ENCODE results near the gene BEND6. TPM values are rescaled to one million over a fixed set of nuclear protein-coding genes. Genes with fewer than 3 reads are reported as not detected.

The BEND6 gene
- total RNA-seq, 2 donors from 2014 or later: 0.26 TPM; not detected in 1

DNA sequence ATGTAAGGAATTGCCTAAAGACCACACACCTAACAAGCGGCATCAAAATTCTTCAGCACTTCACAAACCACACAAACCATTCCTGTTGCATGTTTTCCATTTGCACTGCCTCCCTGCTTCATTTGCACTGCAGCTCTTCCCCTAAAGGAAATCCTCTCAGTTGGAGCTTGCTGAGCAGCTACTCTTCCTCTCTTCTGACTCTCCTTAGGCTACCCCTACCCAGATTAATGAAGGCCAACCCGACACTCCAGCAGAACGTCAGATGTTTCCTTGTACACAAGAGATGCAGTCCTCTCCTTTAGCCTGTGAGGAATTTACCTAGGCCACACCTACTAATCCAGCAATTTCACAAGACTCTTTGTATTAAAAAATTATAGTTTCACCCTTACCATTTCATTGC, 8.1 kb downstream of the BEND6 start:
- H3K27ac ChIP-seq: no peak overlapping the region
- H3K27me3 ChIP-seq: no peaks in the 10 kb centered on the region
- 56 to 69% methylated on average over 3 of the region's 3 CpGs for WGBS, 2 donors
- no peaks in the 10 kb centered on the region for H3K4me1 ChIP-seq
- ATAC-seq: no peak
- H3K9me3 ChIP-seq: no peaks in the 10 kb centered on the region
- no peak overlapping the region for H3K4me3 ChIP-seq
- DNase-seq: no peak
- TF ChIP-seq, protein P1, sequence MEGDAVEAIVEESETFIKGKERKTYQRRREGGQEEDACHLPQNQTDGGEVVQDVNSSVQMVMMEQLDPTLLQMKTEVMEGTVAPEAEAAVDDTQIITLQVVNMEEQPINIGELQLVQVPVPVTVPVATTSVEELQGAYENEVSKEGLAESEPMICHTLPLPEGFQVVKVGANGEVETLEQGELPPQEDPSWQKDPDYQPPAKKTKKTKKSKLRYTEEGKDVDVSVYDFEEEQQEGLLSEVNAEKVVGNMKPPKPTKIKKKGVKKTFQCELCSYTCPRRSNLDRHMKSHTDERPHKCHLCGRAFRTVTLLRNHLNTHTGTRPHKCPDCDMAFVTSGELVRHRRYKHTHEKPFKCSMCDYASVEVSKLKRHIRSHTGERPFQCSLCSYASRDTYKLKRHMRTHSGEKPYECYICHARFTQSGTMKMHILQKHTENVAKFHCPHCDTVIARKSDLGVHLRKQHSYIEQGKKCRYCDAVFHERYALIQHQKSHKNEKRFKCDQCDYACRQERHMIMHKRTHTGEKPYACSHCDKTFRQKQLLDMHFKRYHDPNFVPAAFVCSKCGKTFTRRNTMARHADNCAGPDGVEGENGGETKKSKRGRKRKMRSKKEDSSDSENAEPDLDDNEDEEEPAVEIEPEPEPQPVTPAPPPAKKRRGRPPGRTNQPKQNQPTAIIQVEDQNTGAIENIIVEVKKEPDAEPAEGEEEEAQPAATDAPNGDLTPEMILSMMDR (IDR thresholded peaks at IDR 0.05): no peak
- no peak for TF ChIP-seq POLR2A (IDR thresholded peaks at IDR 0.05)
- intact Hi-C loops (cut with DNase I): no loop called here
- no peaks in the 10 kb centered on the region for H3K36me3 ChIP-seq (replicated peaks in 1 of 2; ENCODE audit: insufficient read depth in 1 of 2, low read depth in 2 of 2)

DNA sequence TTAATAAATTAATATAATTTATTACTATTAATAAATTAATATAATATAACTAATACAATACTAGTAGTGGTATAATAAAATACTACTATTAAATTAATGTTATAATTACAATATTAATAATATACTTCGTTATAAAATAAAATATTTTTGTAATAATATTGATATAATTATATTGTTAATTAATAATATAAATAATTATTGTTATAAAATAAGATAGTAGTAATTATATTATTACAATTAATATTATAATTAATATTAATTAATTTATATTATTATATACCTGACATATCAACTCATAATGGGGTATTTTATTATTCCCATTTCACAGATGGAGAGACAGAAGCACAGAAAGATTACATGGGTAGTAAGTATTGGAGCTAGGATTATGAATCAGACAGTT, 8.9 kb downstream of the BEND6 start:
- DNase-seq: no peak
- Histone ChIP-seq H3K27me3 (no peaks in the 10 kb centered on the region), H3K4me1 (no peaks in the 10 kb centered on the region), H3K9me3 (no peaks in the 10 kb centered on the region), H3K4me3 (no peak overlapping the region), H3K27ac (no peak overlapping the region), H3K36me3 (replicated peaks in 1 of 2; ENCODE audit: insufficient read depth in 1 of 2, low read depth in 2 of 2) (no peaks in the 10 kb centered on the region)
- ATAC-seq: no peak
- 65 to 69% methylated on average over 1 of the region's 1 CpG for WGBS, 2 donors
- no peak for TF ChIP-seq POLR2A (IDR thresholded peaks at IDR 0.05)
- TF ChIP-seq, protein P1 (IDR thresholded peaks at IDR 0.05): no peak
- intact Hi-C loops (cut with DNase I): no loop called here

DNA sequence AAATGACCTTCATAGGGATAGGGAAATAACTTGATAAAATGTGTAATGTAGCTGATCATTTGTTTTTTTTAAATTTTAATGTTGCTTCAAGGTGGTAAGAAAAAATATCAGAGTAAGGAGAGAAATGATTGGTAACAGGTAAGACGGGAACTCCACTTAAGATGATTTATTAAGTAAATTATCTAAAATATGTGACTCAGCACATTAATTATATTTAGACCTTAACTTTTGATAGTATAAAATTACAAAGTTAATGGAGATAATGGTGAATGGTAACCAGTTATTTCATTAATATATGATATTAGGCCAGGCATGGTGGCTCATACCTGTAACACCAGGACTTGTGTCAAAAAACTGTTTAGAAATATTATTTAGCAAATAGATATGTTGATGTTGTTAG, 10.2 kb downstream of the BEND6 start:
- intact Hi-C loops (cut with DNase I): no loop called here
- ATAC-seq (no peak), DNase-seq (no peak)
- 51 to 62% methylated on average over 1 of the region's 1 CpG for WGBS, 2 donors
- no peaks in the 10 kb centered on the region for H3K9me3 ChIP-seq
- no peaks in the 10 kb centered on the region for H3K27me3 ChIP-seq
- no peaks in the 10 kb centered on the region for H3K36me3 ChIP-seq (replicated peaks in 1 of 2; ENCODE audit: insufficient read depth in 1 of 2, low read depth in 2 of 2)
- no peak overlapping the region for H3K27ac ChIP-seq
- H3K4me1 ChIP-seq: no peaks in the 10 kb centered on the region
- TF ChIP-seq, protein P1 (IDR thresholded peaks at IDR 0.05): no peak
- TF ChIP-seq POLR2A (IDR thresholded peaks at IDR 0.05): no peak
- H3K4me3 ChIP-seq: no peak overlapping the region

DNA sequence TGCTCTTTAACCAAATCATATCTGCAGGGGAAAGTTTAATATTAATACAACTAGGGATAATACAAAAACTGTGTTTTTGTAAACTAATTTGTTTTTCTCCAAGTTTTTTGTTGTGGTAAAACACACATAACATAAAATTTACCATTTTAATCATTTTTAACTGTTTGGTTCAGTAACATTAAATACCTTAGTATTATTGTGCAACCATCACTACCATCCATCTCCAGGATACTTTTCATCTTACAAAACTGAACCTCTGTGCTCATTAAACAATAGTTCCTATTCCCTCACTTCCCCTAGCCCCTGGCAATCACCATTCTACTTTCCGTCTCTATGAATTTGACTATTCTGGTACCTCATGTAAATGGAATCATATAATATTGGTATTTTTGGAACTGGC, 15.9 kb downstream of the BEND6 start:
- H3K4me3 ChIP-seq: no peak overlapping the region
- H3K9me3 ChIP-seq: no peaks in the 10 kb centered on the region
- no peak for TF ChIP-seq POLR2A (IDR thresholded peaks at IDR 0.05)
- H3K27ac ChIP-seq: no peak overlapping the region
- H3K27me3 ChIP-seq: no peaks in the 10 kb centered on the region
- intact Hi-C loops (cut with DNase I): no loop called here
- WGBS, 2 donors: 83 to 84% methylated on average over 1 of the region's 1 CpG
- no peak for DNase-seq
- no peaks in the 10 kb centered on the region for H3K4me1 ChIP-seq
- H3K36me3 ChIP-seq (replicated peaks in 1 of 2; ENCODE audit: insufficient read depth in 1 of 2, low read depth in 2 of 2): no peaks in the 10 kb centered on the region
- ATAC-seq: no peak

DNA sequence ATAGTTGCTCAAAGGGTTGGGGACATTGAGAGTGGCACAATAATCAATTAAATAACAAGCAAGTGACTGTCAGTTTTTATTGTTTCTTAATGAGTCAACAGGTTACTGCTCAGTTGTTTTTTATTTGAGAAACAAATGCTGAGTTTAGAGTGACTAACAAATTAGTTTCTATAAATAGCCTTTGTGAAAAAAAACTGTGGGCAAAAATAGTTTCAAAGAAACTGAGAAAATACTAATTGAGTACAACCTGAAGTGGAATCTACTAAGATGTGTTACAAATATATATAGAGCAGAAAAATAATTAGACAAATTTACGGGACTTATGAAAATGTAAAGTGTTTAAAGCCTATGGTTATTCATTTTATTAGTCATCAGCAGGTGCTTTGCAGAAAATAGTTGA, 22.3 kb downstream of the BEND6 start:
- 79 to 83% methylated on average over 1 of the region's 1 CpG for WGBS, 2 donors
- DNase-seq (no peak), ATAC-seq (no peak)
- Histone ChIP-seq H3K4me3 (no peak overlapping the region), H3K36me3 (replicated peaks in 1 of 2; ENCODE audit: insufficient read depth in 1 of 2, low read depth in 2 of 2) (no peaks in the 10 kb centered on the region), H3K27ac (no peak overlapping the region), H3K27me3 (no peaks in the 10 kb centered on the region), H3K9me3 (no peaks in the 10 kb centered on the region), H3K4me1 (no peaks in the 10 kb centered on the region)
- intact Hi-C loops (cut with DNase I): no loop called here
- TF ChIP-seq POLR2A (IDR thresholded peaks at IDR 0.05): no peak
- TF ChIP-seq, protein P1 (IDR thresholded peaks at IDR 0.05): no peak

Data from body of pancreas (tissue), 4 donors.